Measurements from ENCODE around the gene OR52I2. TPM values are rescaled to one million over a fixed set of nuclear protein-coding genes. Genes with fewer than 3 reads are reported as not detected.
A peak's percentile ranks its signal among the peaks of the same experiment; 100 is the strongest.

Gene OR52I2
- total RNA-seq, 1 donor from 2014 or later, result not detected

DNA sequence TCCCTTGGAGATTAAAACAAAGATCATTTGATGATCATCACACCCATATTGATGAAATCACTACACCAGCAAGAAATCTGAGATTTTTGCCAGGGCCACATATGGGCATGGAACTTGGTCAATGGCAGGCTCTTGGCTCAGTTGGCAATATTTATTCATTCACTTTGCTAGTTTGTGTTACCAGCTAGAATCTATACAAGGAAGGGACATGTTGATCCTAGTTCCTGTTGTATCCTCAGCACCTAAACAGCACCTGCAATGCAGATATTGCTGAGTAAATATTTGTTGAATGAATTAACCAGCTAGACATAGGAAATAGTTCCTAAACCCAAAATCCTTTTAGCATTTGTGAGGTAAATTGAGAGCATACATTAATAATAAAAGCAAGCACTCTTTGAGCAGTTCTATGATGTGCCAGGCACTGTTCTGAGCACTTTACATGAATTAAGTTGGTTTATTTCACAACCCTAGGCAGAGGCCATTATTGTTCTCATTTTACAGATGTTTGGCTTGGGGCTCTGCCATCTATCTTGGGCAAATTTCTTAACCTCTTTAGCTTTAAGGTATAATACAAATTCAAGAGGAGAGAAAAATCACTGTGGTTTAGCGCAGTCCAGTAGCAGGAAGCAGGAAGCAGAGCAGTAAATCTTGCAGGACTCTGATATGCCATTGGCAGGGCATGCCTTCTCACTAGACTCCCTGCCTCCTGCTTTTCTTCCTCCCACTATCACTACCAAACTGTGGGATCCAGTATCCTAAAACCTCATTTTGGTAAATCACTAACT lies 24.9 kb downstream of the OR52I2 start:
- ATAC-seq (ENCODE audit: poor library complexity) (no peak), DNase-seq (no peak)
- intact Hi-C loops (cut with DNase I), result no loop called here

DNA sequence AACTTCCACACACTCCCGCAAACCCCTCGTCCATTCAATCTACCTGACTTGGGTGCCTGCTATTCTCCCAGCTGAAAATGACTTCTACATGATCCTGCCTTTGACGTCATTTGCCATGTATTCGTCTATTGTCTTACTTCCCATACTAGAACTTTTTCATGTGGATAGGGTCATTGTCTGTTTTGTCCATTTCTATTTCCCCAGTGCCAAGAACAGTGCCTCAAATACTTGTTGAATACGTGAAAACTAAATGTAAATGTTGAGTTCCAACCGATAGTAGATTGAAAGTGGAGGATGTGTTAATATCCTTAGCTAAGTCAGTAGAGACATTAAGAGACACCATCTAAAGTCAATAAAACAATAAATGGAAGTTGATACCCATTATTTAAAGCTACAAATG lies 25.6 kb downstream of the OR52I2 start:
- ATAC-seq (ENCODE audit: poor library complexity), result no peak
- intact Hi-C loops (cut with DNase I), result no loop called here
- no peak for DNase-seq

DNA sequence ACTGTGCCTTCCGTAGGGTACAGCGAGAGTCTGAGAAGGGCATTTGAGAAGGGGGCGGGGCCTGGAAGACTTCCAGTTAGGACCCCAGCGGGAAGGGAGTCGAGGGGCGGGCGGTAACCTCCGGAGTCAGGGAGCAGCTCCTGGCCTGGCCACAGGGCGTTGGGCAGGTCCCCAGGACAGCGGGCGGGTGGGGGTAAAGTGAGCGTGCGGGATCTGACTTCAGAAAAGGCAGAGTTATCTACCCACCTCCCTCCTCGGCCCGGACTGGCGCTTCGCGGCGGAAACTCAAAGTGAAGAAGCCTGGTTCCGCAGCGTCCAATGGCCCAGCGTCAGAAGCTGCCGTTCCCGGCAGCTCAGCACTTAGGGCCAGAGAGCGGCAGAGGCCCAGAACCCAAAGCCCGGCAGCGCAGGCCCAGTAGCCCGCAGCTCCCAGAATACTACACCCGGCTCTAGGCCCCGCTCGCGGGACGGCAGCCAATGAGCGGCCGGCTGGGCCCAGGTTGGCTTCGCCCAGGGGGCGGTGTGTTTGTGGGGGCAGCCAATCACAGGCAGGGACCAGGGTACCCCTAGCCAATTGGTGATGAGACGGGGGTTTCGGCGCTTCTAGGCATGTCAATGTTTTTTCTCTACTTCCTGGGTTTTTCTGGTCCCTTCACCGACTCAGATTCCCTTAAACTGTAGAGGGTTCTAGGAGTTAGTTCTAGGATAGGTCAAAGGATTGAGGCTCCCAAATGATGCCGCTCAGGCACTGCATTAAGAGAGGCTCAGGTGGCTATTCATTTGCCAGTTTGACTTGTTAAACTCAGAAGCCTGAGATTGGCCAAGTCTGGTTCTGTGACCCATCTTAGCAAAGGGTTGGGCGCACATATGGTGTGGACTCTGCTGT lies 26.5 kb downstream of the OR52I2 start, which contains the start of gene TRIM68:
Gene TRIM68 (minus strand): TSS at position 451 of the 886 bp plus-strand sequence. CDS start 2,727 bp downstream, outside the sequence.
- peak; percentile 100 for ATAC-seq (ENCODE audit: poor library complexity)
- peak; percentile 98 for DNase-seq
- intact Hi-C loops (cut with DNase I), result no loop called here

DNA sequence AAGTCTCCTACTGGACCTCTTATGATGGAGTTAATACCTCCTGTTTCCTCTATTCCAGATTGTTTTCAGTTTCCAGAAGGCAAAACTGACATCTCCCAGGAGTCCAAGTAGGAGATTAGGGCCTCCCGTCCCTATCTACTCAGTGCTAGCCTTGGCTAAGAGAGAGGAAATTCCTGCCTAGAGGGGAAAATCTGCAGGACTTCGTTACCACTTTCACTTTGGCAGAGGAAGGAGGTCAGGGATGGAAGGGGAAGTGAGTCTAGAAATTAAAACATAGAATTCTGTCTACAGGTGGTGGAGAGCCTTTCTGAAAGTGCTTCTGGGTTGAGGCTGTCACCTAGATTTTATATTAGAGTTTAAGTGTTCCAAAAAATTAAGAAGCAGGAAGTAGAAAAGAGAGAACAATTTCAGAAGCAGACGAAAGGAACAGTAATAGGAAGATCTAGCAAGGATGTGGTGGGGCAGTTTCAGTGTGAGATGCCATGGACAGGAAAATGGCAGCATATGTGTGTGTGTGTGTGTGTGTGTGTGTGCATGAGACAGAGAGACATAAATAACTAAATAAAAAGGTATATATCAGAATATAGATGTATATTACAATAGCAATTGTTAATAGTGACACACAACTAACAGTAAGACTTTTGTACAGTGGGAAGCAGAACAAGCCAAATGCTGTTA lies 28.9 kb downstream of the OR52I2 start:
- DNase-seq (no peak), ATAC-seq (ENCODE audit: poor library complexity) (no peak)
- intact Hi-C loops (cut with DNase I), result no loop called here

DNA sequence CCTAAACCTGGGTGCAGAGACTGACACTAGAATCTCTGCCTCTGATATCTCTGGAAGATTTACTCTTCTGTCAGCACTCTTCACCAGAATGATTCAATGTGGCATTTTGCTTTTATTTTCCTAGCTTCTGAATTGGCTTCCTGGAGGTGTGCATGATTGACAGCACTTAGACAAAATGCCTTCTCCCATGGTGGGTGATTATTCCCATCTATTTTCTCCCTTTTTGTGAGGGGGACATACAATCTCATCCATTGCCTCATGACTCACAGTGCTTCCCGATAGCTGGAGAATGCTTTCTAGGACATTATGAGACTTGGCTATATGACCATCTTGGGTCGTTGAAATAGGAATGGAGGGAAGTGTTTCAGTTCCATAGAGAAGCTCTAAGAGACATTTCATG lies 30.4 kb downstream of the OR52I2 start:
- DNase-seq (no peak), ATAC-seq (ENCODE audit: poor library complexity) (no peak)
- intact Hi-C loops (cut with DNase I), result no loop called here

DNA sequence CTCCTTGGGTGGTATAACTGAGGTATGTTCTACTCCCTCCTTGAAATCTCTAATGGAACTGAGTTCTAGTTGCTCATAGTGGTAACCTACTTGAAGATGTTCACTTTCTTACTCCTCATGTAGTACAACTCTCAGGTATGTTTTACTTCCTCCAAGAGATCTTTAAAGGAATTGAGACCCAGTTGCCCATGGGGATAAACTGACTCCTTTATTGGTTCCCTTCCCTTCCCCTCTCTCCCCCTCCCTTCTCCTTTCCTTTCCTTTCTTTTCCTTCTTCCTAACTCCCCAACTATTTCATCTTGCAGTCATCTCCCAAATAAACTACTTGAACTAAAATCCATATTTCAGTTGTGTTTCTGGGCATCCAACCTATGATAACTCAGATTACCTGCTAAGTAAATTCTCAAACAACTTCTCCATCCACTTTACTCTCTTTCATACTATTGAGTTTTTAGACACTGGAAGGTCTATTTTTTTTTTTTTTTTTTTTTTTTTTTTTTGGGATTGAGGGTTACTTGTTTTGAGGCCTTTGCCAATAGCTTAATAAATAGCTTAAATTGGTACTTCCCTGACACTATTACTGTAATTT lies 34.4 kb downstream of the OR52I2 start:
- ATAC-seq (ENCODE audit: poor library complexity) (no peak), DNase-seq (no peak)
- intact Hi-C loops (cut with DNase I), result no loop called here

DNA sequence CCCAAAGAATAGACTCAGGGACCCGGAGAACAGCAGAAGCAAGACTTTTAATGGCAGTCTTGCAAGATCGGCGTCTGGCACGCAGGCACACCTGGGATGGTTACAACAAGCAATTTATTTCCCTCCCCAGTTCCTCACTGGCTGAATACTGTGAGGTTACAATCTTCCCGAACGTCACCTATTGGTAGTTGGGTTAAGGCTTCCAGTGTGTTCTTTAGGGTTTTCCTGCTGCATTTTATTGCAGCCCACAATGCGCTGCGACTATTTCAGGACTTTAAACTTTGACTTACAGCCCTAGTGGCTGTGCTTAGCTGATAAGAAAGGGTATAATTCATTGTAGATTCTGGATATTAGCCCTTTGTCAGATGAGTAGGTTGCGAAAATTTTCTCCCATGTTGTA lies 38.0 kb downstream of the OR52I2 start:
- DNase-seq, result no peak
- intact Hi-C loops (cut with DNase I), result no loop called here
- ATAC-seq (ENCODE audit: poor library complexity), result no peak

DNA sequence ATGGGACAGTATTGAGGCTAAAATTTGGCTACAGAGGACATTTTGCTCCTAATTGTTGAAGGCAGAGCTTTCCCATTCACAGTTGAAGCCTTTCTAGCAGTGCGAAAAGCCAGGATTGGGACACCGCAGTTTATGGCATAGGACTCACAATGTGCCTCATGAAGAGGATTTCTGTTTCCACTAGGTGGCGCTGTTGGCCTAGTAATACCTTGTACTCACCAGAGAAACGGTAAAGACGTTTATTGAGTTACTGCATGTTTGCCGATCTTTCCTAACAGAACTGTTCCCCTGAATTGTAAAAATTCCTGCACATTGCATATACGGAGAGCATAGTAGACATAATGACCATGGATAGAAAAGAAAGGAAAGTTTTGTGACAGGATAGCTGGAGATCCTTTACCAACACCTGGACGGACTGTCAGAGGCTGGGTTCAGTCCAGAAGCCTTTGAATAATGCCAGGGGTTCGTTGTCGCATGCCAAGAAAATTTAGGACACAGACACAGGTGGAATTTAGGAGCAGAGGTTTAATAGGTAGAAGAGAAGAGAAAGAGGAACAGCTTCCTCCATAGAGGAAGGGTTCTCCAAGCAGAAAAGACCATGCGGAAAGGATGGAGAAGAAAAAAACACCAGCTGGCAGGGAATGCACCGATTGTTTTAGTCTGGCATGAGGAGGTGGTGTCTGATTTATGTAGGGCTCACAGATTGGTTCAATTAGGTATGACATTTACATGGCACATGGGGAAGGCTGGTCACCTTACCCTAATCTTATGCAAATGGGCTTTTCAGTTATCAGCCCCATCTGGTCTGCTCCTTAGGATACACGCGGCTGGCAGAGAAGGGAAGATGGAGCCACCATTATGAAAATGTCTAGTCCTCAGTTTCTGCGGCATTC lies 44.9 kb downstream of the OR52I2 start:
- ATAC-seq (ENCODE audit: poor library complexity), result peak; percentile 86
- intact Hi-C loops (cut with DNase I), result no loop called here
- DNase-seq, result no peak

DNA sequence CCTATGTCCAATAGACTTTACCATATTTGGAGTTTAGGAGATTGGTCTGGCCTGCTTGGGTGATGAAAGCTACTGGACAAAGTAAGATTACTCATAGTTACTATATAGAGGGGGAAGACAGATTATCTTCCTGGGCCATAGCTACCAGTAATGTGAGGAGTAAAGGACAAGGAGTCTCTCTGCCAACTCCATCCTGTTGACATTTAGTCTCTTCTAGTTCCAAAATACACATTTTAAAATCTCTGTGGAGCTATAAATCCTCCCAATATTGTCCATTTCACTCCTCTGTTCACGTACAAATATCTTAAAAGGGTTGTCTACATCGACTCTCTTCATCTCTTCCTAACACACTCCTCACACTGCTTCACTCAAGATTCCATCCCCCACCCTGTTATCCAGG lies 54.6 kb downstream of the OR52I2 start:
- ATAC-seq (ENCODE audit: poor library complexity), result no peak
- intact Hi-C loops (cut with DNase I), result loop anchor here (2.0 to 5.0 kb wide), 2 partner anchors 191 to 366 kb away; no protein-coding TSS in a partner anchor

DNA sequence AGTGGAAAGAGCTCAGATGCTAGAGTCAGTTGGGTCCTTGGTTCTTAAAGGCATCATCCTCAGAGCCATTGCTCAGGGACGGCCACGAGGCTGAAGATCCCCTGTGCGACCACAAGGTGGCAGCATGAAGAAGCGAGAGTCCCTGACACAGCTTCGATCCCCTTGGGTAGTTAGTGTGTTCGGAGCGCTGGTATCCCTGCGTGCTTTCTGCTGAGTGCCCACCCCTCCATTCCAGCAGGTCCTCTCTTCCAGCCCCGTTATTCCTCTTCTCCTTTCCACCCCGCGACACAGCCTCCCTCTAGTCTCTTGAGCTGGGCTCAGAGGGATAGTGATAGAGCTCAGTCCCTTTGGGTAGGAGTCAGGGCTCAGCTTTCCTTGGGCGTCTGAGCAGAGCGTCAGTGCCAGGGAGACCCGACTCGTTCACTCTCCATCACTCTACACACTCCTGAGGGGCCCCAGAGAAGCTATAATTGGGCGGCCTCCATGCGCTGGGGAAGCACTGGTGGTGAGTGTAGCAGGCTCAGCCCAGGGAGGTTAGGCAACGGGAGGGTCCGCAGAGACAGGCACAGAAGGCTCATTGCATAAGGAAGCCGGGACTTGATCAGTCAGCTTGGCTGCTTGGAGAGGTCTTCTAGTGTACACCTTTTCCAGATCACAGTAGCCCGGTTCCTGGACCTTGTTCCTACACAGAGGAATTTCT lies 55.6 kb downstream of the OR52I2 start, which contains the start of gene OR51D1:
Gene OR51D1 (plus strand): TSS at position 516 of the 700 bp plus-strand sequence. CDS start 2,314 bp downstream, outside the sequence.
- DNase-seq (peak; percentile 81), ATAC-seq (ENCODE audit: poor library complexity) (peak; percentile 98)
- intact Hi-C loops (cut with DNase I), result loop anchor here (2.0 to 5.0 kb wide), 2 partner anchors 190 to 365 kb away; no protein-coding TSS in a partner anchor

More for the DNA sequence above, 54.6 kb downstream of the OR52I2 start:
- no peak for DNase-seq

DNA sequence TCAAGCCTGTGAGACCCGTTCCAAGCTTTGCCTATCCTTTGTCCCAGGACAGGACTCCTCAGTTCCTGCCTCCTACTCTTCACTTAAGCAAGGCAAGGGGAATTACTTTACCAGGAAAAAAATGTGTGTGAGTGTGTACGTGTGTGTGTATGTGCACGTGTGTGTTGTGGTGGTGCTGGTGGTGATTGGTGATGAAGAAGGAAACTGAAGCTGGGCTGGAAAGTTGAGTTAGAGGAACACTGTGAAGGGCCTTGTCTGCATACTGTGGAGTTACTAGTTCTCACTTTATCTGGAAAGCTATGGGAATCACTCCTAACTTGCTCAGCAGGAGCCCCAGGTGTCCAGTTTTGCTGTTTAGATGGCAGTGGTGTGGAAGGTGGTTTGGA lies 56.1 kb downstream of the OR52I2 start:
- ATAC-seq (ENCODE audit: poor library complexity) (no peak), DNase-seq (no peak)
- intact Hi-C loops (cut with DNase I), result loop anchor here (2.0 to 5.0 kb wide), 2 partner anchors 189 to 365 kb away; no protein-coding TSS in a partner anchor

DNA sequence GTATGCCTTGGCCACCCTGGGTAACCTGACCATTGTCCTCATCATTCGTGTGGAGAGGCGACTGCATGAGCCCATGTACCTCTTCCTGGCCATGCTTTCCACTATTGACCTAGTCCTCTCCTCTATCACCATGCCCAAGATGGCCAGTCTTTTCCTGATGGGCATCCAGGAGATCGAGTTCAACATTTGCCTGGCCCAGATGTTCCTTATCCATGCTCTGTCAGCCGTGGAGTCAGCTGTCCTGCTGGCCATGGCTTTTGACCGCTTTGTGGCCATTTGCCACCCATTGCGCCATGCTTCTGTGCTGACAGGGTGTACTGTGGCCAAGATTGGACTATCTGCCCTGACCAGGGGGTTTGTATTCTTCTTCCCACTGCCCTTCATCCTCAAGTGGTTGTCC lies 58.4 kb downstream of the OR52I2 start:
- no peak for DNase-seq
- ATAC-seq (ENCODE audit: poor library complexity), result no peak
- intact Hi-C loops (cut with DNase I), result loop anchor here (5.0 kb wide), 1 partner anchor 362 kb away; no protein-coding TSS in a partner anchor

DNA sequence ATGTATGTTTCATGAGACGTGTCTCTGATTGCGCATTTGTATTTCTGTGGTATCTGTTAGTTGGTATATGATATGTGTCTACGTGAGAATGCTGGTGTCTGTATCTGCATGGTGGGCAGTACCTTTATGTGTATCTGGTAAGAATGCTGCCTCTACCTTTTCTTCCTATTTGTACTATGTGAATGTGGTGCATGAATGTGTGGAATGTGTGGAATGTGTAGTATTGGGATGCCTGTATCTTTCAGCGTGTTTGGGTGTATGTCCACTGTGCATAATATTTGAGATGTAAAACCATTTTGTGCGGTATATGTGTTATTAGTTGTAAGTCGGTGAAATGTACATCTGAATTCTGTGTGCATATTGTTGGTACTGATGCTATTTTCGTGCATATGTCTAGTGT lies 60.0 kb downstream of the OR52I2 start:
- intact Hi-C loops (cut with DNase I), result no loop called here
- no peak for DNase-seq

DNA sequence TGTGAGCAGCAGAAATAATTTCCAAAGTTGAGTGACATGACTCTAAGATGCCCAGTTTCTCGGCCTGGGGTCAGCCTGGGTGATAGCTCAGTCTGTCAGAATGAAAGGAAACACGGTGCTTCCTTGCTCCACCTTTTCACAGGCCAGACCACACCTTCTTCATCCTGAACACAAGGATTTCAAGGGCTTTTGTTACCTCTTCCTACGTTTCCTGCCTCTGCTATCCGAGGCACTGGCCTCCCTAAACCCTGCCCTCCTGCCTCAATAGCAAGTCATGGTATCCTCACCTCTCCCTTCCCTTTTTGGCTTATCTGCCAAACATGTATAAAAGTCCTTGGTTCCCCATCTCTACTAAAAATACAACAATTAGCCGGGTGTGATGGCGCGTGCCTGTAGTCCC lies 60.5 kb downstream of the OR52I2 start:
- intact Hi-C loops (cut with DNase I), result no loop called here
- no peak for ATAC-seq (ENCODE audit: poor library complexity)
- no peak for DNase-seq

More for the DNA sequence above, 60.0 kb downstream of the OR52I2 start:
- ATAC-seq (ENCODE audit: poor library complexity), result no peak

Data from Right ventricle myocardium superior (tissue), 1 donor.